ENCODE data around the gene DCDC2C. TPM values are rescaled to one million over a fixed set of nuclear protein-coding genes. Genes with fewer than 3 reads are reported as not detected.

The DCDC2C gene
- polyA plus RNA-seq, 3 donors, result not detected

- H3K27me3 ChIP-seq (ENCODE audit: control insufficient read depth in 2 of 2, insufficient read depth in 2 of 2, low read length in 2 of 2), result no peaks in the 10 kb centered on the region
- no peaks in the 10 kb centered on the region for H3K79me2 ChIP-seq (ENCODE audit: insufficient read depth, low read length)
- Mint-ChIP-seq H3K27ac (no peak overlapping the region), H3K4me1 (no peaks in the 10 kb centered on the region), H3K36me3 (no peaks in the 10 kb centered on the region), H3K27me3 (ENCODE audit: low read depth in 3 of 3) (peaks cover 0 to 2% (median 1%) of the 10 kb centered on the region in 3 donors), H3K9me3 (peaks cover 0 to 7% (median 0%) of the 10 kb centered on the region in 7 donors), H3K4me3 (no peak overlapping the region)
- H3K4me1 ChIP-seq (ENCODE audit: control insufficient read depth in 1 of 2, insufficient read depth in 2 of 2, low read length in 2 of 2), result no peaks in the 10 kb centered on the region
- intact Hi-C loops (cut with micrococcal nuclease), result no loop called here
- H3K36me3 ChIP-seq (replicated peaks in 1 of 2; ENCODE audit: control insufficient read depth in 1 of 2, insufficient read depth in 2 of 2, low read length in 2 of 2), result no peaks in the 10 kb centered on the region
- no peak overlapping the region for H3K4me3 ChIP-seq (replicated peaks in 1 of 3; ENCODE audit: low read depth in 2 of 3, low read length in 3 of 3)
- H3K9me3 ChIP-seq (replicated peaks in 1 of 2; ENCODE audit: control insufficient read depth in 1 of 2, insufficient read depth in 1 of 2, low read length in 2 of 2), result no peaks in the 10 kb centered on the region
- no peak for TF ChIP-seq CTCF (IDR thresholded peaks at IDR 0.05)
- H3K9ac ChIP-seq (ENCODE audit: insufficient read depth, low read length, poor library complexity, severe bottlenecking), result no peak overlapping the region
- no peak overlapping the region for H3K27ac ChIP-seq (ENCODE audit: low read depth in 1 of 2, low read length in 2 of 2)
- H3K4me2 ChIP-seq (replicated peaks; ENCODE audit: extremely low read depth, low read length, poor library complexity, severe bottlenecking), result no peak overlapping the region
- no peak overlapping the region for H2AFZ ChIP-seq (ENCODE audit: insufficient read depth, low read depth, low read length, poor library complexity, severe bottlenecking)
- no peaks in the 10 kb centered on the region for H4K20me1 ChIP-seq (ENCODE audit: insufficient read depth, low read length)
- no peak for DNase-seq
Measured at GRCh38 chr2:3787768-3788167, 84.4 kb downstream of the DCDC2C start.

GRCh38 chr2:3789256-3789655, 85.9 kb downstream of the DCDC2C start:
- 80% methylated on average over 1 of the region's 1 CpG for WGBS (ENCODE audit: insufficient coverage)
- Mint-ChIP-seq H3K4me3 (no peak overlapping the region), H3K27me3 (ENCODE audit: low read depth in 3 of 3) (peaks cover 0 to 2% (median 1%) of the 10 kb centered on the region in 3 donors), H3K36me3 (no peaks in the 10 kb centered on the region), H3K27ac (no peak overlapping the region), H3K9me3 (peaks cover 0 to 7% (median 0%) of the 10 kb centered on the region in 7 donors), H3K4me1 (no peaks in the 10 kb centered on the region)
- H3K27ac ChIP-seq (ENCODE audit: low read depth in 1 of 2, low read length in 2 of 2), result no peak overlapping the region
- no peaks in the 10 kb centered on the region for H3K36me3 ChIP-seq (replicated peaks in 1 of 2; ENCODE audit: control insufficient read depth in 1 of 2, insufficient read depth in 2 of 2, low read length in 2 of 2)
- no peak for TF ChIP-seq CTCF (IDR thresholded peaks at IDR 0.05)
- intact Hi-C loops (cut with micrococcal nuclease), result no loop called here
- H3K4me3 ChIP-seq (replicated peaks in 1 of 3; ENCODE audit: low read depth in 2 of 3, low read length in 3 of 3), result no peak overlapping the region
- H3K9ac ChIP-seq (ENCODE audit: insufficient read depth, low read length, poor library complexity, severe bottlenecking), result no peak overlapping the region
- H3K79me2 ChIP-seq (ENCODE audit: insufficient read depth, low read length), result no peaks in the 10 kb centered on the region
- H3K4me1 ChIP-seq (ENCODE audit: control insufficient read depth in 1 of 2, insufficient read depth in 2 of 2, low read length in 2 of 2), result no peaks in the 10 kb centered on the region
- H3K4me2 ChIP-seq (replicated peaks; ENCODE audit: extremely low read depth, low read length, poor library complexity, severe bottlenecking), result no peak overlapping the region
- no peaks in the 10 kb centered on the region for H3K9me3 ChIP-seq (replicated peaks in 1 of 2; ENCODE audit: control insufficient read depth in 1 of 2, insufficient read depth in 1 of 2, low read length in 2 of 2)
- H4K20me1 ChIP-seq (ENCODE audit: insufficient read depth, low read length), result no peaks in the 10 kb centered on the region
- DNase-seq, result no peak
- no peak overlapping the region for H2AFZ ChIP-seq (ENCODE audit: insufficient read depth, low read depth, low read length, poor library complexity, severe bottlenecking)
- H3K27me3 ChIP-seq (ENCODE audit: control insufficient read depth in 2 of 2, insufficient read depth in 2 of 2, low read length in 2 of 2), result no peaks in the 10 kb centered on the region

Data from CD14-positive monocyte (primary cell).